LNCAP (cell line): ENCODE data around the gene GARRE1.

ENCODE experiments used
- TF ChIP-seq, protein P1 (sequence below): fragments of 450-650 bp; IDR thresholded peaks from 2 replicates; pipeline ENCODE4 v1.5.1; 2017; ENCODE audit warnings: mild to moderate bottlenecking

The GARRE1 gene

DNA sequence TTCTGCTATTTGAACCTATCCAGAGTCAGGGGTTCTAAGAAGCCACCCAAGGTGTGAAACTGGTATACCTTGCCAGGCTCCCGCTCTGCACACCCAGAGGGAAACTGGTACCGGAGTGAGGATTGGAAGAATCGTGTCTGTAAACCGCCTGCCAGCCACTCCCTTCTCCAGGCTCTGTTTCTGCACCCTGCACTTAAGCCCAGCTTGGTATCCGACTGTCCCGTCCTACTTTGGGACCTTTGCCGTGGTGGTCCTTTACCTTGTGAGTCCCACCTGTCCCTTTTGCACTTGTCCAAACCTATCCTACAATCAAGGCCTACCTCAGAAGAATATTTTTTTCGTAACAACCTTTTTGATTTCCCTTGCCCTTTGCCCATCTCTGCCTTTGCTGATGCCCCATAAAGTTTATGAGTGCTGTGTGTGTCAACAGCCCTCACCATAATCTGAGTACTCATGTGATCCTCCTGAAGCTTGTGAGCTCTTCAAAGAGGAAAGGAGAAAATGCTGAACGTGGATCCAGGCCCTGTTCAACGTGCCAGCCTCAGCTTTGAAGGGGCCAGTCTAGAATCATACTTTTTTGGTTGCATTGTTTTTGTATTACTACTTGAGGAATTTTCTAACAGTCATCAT is 44.7 kb downstream of the GARRE1 start:
- TF ChIP-seq, protein P1, sequence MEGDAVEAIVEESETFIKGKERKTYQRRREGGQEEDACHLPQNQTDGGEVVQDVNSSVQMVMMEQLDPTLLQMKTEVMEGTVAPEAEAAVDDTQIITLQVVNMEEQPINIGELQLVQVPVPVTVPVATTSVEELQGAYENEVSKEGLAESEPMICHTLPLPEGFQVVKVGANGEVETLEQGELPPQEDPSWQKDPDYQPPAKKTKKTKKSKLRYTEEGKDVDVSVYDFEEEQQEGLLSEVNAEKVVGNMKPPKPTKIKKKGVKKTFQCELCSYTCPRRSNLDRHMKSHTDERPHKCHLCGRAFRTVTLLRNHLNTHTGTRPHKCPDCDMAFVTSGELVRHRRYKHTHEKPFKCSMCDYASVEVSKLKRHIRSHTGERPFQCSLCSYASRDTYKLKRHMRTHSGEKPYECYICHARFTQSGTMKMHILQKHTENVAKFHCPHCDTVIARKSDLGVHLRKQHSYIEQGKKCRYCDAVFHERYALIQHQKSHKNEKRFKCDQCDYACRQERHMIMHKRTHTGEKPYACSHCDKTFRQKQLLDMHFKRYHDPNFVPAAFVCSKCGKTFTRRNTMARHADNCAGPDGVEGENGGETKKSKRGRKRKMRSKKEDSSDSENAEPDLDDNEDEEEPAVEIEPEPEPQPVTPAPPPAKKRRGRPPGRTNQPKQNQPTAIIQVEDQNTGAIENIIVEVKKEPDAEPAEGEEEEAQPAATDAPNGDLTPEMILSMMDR, result no peak

DNA sequence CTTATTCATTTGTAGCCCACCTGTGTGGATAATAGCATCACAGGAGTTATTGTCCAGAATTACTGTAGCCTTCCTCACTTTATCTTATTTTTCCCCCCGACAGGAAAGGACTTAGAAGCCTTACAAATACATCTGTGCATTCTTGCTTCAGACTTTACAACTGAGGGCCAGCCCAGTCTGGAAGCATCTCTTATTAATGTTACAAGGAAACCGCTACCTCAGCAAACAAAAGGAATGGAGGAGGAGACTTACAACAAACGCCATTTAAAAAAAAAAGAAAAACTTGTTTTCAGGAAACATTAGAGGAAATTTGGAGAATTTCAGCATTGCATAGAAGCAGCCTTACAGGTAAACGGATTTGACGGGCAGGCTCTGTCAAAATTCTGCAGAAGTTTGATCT is 45.2 kb downstream of the GARRE1 start:
- TF ChIP-seq, protein P1, result no peak

DNA sequence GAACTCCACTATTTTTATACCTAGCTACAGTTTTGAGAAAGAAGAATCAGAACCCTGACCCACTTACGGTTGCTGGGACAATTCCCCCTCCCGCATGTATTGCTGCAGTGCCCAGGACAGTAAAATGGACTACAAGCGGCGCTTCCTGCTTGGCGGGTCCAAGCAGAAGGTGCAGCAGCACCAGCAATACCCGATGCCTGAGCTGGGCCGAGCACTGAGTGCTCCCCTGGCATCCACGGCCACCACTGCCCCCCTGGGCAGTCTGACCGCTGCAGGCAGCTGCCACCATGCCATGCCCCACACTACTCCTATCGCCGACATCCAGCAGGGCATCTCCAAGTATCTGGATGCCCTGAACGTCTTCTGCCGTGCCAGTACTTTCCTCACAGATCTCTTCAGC is 46.0 kb downstream of the GARRE1 start:
- TF ChIP-seq, protein P1, result no peak

DNA sequence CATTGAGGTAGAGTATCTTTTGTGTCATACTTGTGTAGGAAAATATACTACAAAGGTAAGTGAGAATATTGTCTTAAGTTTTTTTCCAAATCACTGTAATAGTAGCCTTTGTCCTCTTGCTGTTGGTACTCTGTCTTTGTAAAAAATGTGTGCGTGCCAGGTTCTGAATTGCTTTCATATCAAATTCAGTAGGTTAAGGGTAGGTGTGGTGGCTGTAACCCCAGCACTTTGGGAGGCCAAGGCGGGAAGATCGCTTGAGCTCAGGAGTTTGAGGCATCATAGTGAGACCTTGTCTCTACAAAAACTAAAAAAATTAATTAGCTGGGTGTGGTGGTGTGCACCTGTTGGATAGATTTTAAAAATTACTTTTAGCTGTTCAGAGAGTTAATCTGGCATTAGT is 46.6 kb downstream of the GARRE1 start:
- TF ChIP-seq, protein P1, result no peak
